GM21717 (cell line): ENCODE data around the gene SRD5A1.

ENCODE experiments used
- ATAC-seq: cut with Tn5 transposase; IDR thresholded peaks from one replicate; pipeline ENCODE4 v1.9.1; 2021; ENCODE audit warnings: mild to moderate bottlenecking, moderate library complexity; ENCODE audit not compliant: unreplicated experiment

SRD5A1 gene

DNA sequence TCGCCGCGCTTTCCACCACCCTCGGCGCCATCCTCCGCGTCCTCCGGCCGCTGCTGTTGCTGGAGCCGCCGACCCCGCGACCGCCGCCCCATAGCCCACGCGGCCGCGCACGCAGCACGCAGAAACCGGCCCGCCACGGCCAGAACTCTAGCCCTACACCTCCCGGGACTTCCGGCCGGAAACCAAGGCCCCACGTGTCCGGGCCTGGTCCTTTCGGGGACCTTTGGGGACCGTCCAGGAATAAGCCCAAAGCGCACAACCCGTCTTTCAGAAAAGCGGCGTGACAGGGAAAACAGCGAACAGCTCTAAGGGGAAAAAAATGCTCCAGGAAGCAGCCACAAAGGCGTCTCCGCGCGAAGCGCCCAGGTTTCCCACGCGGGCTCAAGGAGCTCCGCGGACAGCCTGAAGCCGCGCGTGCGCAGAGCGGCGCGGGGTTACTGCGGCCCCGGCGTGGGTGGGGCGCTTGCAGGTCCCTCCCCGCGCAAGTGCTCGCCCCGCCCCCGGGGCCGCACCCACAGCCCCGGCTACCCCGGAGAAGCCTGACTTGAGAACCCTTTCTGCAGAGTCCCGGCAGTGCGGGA, at the start of gene SRD5A1, which contains the start of gene NSUN2:
SRD5A1 (plus strand) TSS at position 553 of the 581 bp plus-strand sequence. CDS start 137 bp downstream, outside the sequence.
NSUN2 (minus strand) TSS at position 157 of the 581 bp plus-strand sequence; CDS start at position 92, 65 bp downstream.
- ATAC-seq: peak; percentile 91

- no peak for ATAC-seq
Measured at GRCh38 chr5:6584101-6584645, 49.1 kb upstream of the SRD5A1 start.

- ATAC-seq: no peak
Measured at GRCh38 chr5:6584727-6585126, 48.5 kb upstream of the SRD5A1 start.

- ATAC-seq: no peak
Measured at GRCh38 chr5:6585168-6585567, 48.1 kb upstream of the SRD5A1 start.

DNA sequence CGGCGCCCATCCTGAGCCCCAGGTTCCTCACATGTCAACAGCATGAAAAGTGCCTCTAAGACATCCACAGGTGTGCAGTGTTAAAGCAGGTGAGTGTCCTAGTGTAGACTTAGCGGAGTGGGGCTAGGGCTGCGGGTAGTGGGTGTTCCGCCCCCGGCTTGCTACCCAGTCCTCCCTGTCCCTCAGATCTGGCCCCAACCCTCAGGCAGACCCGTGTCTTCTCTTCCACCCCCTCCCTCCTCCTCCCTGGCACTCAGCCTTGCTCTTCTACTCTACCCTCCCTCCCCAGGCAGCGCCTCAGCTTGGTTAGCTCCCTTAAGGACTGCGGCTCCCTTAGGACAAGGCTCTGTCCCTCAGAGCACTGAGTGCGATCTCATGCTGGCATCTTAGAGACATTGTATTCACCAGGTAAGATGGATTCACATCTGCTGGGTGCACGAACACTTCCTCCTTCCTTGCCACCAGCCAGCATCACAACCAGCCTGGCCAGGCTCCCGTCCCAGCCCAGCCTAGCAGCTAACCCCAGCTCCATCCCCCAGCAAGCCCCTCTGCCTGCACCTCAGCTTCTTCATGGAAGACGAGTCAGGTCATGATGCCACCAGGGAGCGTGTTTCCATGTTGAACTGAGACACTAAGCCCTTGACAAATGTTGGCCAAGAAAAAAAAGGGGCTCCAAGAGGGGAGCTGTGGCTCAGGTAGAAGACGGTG, 47.1 kb upstream of the SRD5A1 start:
- ATAC-seq: no peak

DNA sequence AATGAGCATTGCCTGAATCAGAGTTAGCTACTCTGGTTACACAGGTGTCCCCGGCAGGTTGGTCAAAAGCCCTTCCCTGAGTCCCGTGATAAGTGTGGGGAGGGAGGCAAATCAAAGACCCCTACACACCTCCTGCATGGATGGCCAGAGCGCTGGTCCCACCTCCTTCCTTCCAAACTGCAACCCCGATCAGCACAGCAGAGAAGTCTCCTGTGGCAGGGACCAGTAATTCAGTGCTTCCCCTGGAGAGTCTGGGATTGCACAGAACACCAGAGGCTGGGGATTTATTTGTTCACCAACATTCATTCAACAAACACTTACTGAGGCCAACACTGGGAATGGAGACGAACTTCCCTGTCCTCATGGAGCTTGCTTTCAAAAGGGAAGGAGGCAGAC, 46.6 kb upstream of the SRD5A1 start:
- ATAC-seq: no peak

DNA sequence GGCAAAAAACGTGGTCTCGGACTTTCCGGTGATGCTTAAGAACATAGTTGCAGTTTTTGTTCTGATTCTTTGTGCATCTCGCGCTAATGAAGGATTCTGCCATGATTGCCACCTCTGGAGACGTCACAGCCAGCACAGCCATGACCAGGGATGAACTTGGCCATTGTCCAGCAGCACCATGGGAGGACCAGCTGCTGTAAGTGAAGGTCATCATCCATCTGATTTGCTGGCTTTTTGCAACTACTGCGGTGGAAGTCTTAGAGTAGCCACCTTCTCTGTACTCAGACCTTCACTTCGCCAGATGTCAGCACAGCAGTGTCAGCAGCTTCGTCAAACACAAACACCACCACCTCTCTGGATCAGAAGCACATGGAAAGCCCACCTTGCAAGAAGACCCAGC, 46.1 kb upstream of the SRD5A1 start:
- no peak for ATAC-seq

GRCh38 chr5:6590581-6590980, 42.7 kb upstream of the SRD5A1 start:
- no peak for ATAC-seq

GRCh38 chr5:6591671-6592288, 41.5 kb upstream of the SRD5A1 start:
- no peak for ATAC-seq

GRCh38 chr5:6592601-6593000, 40.6 kb upstream of the SRD5A1 start:
- ATAC-seq: no peak

DNA sequence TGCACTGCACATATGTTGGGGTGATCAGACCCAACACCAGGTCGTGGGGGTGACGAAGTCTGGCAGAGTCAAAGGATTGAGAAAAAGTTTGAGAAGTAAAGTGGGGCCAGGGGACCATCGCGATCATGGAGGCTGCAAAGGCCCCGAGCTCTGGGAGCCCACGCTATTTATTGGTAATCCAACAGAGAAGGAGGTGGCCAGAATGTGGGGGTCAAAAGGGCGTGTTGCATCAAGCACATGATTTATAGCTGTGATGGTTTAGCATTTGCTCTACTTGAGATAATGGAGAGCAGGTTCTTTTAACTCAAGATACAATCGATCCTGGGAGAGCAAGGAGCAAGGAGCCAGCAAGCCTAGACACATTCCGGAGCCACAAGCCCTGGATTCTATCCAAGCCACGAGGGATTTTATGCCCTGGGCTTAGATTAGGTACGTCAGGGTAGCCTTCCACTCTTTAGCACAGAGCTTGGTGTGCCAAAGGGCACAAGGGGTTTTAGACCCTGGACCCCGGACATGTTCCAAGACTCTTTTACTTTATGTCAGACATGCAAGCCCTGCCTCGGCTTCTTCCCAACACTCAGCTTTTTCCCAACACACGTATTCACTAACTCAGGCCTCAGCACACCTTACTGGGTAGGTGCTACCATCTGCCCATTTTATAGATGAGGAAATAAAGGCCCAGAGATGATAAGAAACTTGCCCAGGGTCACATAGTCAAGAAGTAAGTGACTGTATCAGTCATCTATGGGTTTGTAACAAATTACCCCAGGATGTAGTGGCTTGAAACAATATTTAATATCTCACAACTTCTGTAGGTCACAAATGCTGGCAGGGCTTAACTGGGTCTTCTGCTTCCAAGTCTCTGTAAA, 39.9 kb upstream of the SRD5A1 start:
- ATAC-seq: no peak

DNA sequence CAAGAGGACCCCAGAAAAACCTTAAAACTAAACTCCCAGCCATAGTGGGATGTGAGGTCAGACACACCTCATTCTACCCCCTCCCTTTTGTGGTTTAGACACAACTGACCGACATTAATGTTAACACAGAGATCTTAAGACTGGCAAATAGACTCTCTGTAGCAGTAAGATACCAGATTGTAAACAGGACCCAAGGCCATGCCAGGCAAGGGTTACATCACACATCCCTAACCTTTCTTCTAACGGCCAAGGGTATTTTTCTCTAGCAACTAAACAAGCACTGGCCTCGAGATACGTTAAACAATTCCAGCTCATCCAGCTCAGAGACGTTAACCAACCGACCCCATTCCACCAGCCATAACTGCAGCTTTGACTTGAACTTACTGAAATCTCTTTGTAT, 39.2 kb upstream of the SRD5A1 start:
- ATAC-seq: no peak

GRCh38 chr5:6595405-6595804, 37.8 kb upstream of the SRD5A1 start:
- no peak for ATAC-seq

- ATAC-seq: no peak
Measured at GRCh38 chr5:6596388-6596787, 36.9 kb upstream of the SRD5A1 start.

DNA sequence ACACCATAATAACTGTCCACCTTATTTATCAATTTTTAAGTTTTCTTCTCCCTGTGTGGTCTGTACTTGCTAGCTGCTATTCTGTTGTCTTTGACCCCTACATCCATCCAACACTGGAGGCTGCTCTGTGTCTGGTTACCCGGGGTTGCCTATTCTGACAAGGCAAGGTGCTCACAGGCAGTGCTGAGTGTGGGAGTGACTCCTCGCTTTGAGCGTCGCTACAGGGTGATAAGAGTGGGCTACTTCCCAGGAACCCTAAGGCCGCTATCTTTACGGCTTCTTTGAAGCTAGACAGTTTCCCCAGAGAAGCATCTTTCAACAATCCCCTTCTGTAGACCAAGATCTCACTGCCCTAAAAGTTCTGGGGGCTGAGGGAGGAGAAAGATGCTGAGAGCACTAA, 35.7 kb upstream of the SRD5A1 start:
- no peak for ATAC-seq

DNA sequence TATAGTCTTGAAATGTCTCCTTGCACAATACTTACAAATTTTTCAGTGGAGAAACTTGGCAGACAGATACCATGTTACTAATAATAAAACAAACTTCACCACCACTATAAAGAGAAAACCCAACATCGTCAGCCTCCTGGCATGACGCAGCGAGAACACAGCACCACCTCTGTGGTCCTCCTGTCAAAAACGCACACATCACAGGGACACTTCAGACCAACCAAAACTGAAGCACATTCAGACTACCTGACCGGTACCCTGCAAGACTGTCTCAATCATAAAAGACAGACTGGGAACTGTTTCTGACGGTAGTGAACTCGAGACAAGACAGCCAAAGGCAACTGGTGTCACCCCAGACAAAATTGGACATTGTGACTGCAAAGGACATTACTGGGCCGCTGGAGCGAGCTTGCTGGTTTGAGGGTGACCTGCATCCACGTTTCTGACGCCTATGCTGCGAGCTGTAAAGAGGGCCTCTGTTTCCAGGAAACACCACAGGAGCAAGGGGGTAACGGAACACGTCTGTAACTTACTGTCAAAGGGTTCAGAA, 34.8 kb upstream of the SRD5A1 start:
- ATAC-seq: no peak

DNA sequence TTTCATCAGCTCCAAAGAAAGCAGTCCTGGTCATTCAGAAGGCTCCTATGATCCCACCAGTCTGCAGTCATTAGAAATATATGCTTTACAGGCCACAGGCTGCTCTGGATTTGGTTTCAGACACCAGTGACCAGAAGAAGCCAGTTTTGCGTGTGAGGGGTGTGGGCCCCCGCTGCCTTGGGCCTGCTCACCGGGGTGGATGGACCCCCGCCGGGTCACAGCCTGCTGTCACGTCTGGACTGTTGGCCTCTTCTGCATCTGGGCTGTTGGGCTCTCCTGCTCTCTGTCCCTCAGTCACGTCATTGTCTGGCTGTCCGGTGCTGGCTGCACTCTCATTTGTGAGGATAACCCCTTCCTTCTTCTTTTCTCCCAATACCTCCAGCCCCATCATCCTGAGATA, 33.5 kb upstream of the SRD5A1 start:
- ATAC-seq: no peak

- no peak for ATAC-seq
Measured at GRCh38 chr5:6601271-6601670, 32.0 kb upstream of the SRD5A1 start.

GRCh38 chr5:6601816-6602215, 31.4 kb upstream of the SRD5A1 start:
- no peak for ATAC-seq

- ATAC-seq: no peak
Measured at GRCh38 chr5:6602441-6602840, 30.8 kb upstream of the SRD5A1 start.

- ATAC-seq: no peak
Measured at GRCh38 chr5:6603643-6604042, 29.6 kb upstream of the SRD5A1 start.
